ENCODE results near the gene SLC36A4.

- TF ChIP-seq CTCF (conservative IDR thresholded peaks at IDR 0.05; ENCODE audit: low read length) (no peak), EZH2phosphoT487 (IDR thresholded peaks at IDR 0.05; ENCODE audit: borderline replicate concordance) (no peak)
Observed at GRCh38 chr11:93221539-93221938, 23.7 kb upstream of the SLC36A4 start.
